Stomach (tissue), 9 donors: ENCODE measurements around the gene ASS1. TPM values are rescaled to one million over a fixed set of nuclear protein-coding genes. Genes with fewer than 3 reads are reported as not detected.

ENCODE experiments used
- DNase-seq, 2 donors: peaks; one replicate each; pipeline versions ENCODE4 v3.0.0 to v3.0.0-alpha.2; 2013 to 2019
- H3K27ac ChIP-seq, 5 donors: fragments of 200-600 bp in 4 of 5; sonication (generic) in 4 of 5; one replicate each; pipeline ENCODE4 v1.5.1; 2013 to 2019; ENCODE audit warnings: mild to moderate bottlenecking in 1 of 5, moderate library complexity in 1 of 5
- H3K27me3 ChIP-seq, 3 donors: fragments of 200-600 bp; sonication (generic); one replicate each; pipeline ENCODE4 v1.5.1; 2017 to 2019; ENCODE audit warnings: mixed run types in 1 of 3
- H3K36me3 ChIP-seq, 4 donors: fragments of 200-600 bp; sonication (generic); 1 replicate in 3 of 4; 2 replicates in 1 of 4; pipeline ENCODE4 v1.5.1; 2016 to 2019
- H3K4me1 ChIP-seq, 4 donors: fragments of 200-600 bp; sonication (generic); one replicate each; pipeline ENCODE4 v1.5.1; 2016 to 2019
- H3K4me3 ChIP-seq, 4 donors: fragments of 200-600 bp; sonication (generic) in 3 of 4; one replicate each; pipeline ENCODE4 v1.5.1; 2016 to 2019; ENCODE audit warnings: mild to moderate bottlenecking in 1 of 4
- H3K9me3 ChIP-seq, 4 donors: fragments of 200-600 bp; sonication (generic); one replicate each; pipeline ENCODE4 v1.5.1; 2016 to 2019
- CTCF ChIP-seq, 7 experiments: fragments of 450-650 bp in 4 of 7; fragments of 200-600 bp in 3 of 7; sonication (generic) in 3 of 7; IDR thresholded peaks; one replicate each; pipeline ENCODE4 v1.5.1; 2016 to 2019; ENCODE audit warnings: antibody characterized with exemption in 7 of 7, control low read depth in 2 of 7, mild to moderate bottlenecking in 1 of 7
- EP300 ChIP-seq: sonication (generic); formaldehyde crosslinking; IDR thresholded peaks from one replicate; pipeline ENCODE4 v1.6.1; 2017; ENCODE audit warnings: antibody characterized with exemption
- POLR2A ChIP-seq, 4 donors: fragments of 450-650 bp; IDR thresholded peaks; one replicate each; pipeline ENCODE4 v1.6.1; 2016; ENCODE audit warnings: antibody characterized with exemption in 4 of 4, control low read depth in 2 of 4, mild to moderate bottlenecking in 1 of 4, moderate library complexity in 1 of 4
- POLR2AphosphoS5 ChIP-seq, 3 donors: sonication (generic); formaldehyde crosslinking; IDR thresholded peaks; one replicate each; pipeline ENCODE4 v1.6.1; 2016; ENCODE audit warnings: antibody characterized with exemption in 3 of 3
- WGBS, 5 donors: extraction: QIAGEN DNeasy Blood & Tissue Kit in 3 of 5; methylation state at CpG; one replicate each; pipeline versions ENCODE4 v1.1.5 to v1.1.7; 2013 to 2018; 5-methylcytosine and 5-hydroxymethylcytosine counted together
- intact Hi-C: fragments of 100-400 bp; cut with DNase I; formaldehyde crosslinking; loops from one replicate; pipeline ENCODE4 v1.15.1; 2023; ENCODE audit warnings: low total_unique reads
- polyA plus RNA-seq, 3 donors: library from polyadenylated mRNA; stranded (reverse); fragments of 200-250 nt; gene quantifications; one replicate each; pipeline ENCODE4 v1.2.3, GENCODE V29; 2013
- total RNA-seq, 5 donors: library from RNA; depleted of rRNA; stranded (reverse); fragments of >200 nt; gene quantifications; one replicate each; pipeline versions ENCODE4 v1.1.0 to v1.2.3, GENCODE V29; 2014 to 2016
- donor health status: healthy with polysubstance abuse.
- donor health status: Bipolar disorder and iron deficiency.
- donor health status: healthy.

ASS1 gene
- total and polyA plus RNA-seq, 8 donors, result 9.8 to 147 (median 60.1) TPM

GRCh38 chr9:130471411-130472183 is 26.8 kb downstream of the ASS1 start:
- peaks cover 0 to 15% (median 0%) of the 10 kb centered on the region in 3 donors for H3K27me3 ChIP-seq
- no peak overlapping the region for H3K27ac ChIP-seq
- no peak for DNase-seq
- H3K4me1 ChIP-seq, result no peaks in the 10 kb centered on the region
- intact Hi-C loops, result no loop called here
- no peaks in the 10 kb centered on the region for H3K9me3 ChIP-seq
- WGBS, 5 donors, result 67 to 74% (median 68%) methylated on average over 19 to 20 of the region's 20 CpGs
- no peak for TF ChIP-seq POLR2AphosphoS5 (IDR thresholded peaks at IDR 0.05)
- TF ChIP-seq EP300, result no peak
- TF ChIP-seq CTCF (IDR thresholded peaks at IDR 0.05), result no peak
- TF ChIP-seq POLR2A (IDR thresholded peaks at IDR 0.05), result no peak
- no peak overlapping the region for H3K4me3 ChIP-seq
- H3K36me3 ChIP-seq, result peaks cover 7 to 78% (median 58%) of the 10 kb centered on the region in 4 donors

GRCh38 chr9:130472184-130472705 is 27.5 kb downstream of the ASS1 start:
- WGBS, 5 donors, result 81 to 87% (median 84%) methylated on average over 19 of the region's 19 CpGs
- Histone ChIP-seq H3K4me1 (no peaks in the 10 kb centered on the region), H3K27me3 (peaks cover 0 to 15% (median 0%) of the 10 kb centered on the region in 3 donors), H3K9me3 (no peaks in the 10 kb centered on the region), H3K36me3 (peaks cover 7 to 78% (median 58%) of the 10 kb centered on the region in 4 donors), H3K27ac (no peak overlapping the region), H3K4me3 (no peak overlapping the region)
- intact Hi-C loops, result no loop called here
- no peak for DNase-seq
- TF ChIP-seq CTCF (IDR thresholded peaks at IDR 0.05), result no peak
- no peak for TF ChIP-seq POLR2A (IDR thresholded peaks at IDR 0.05)
- no peak for TF ChIP-seq POLR2AphosphoS5 (IDR thresholded peaks at IDR 0.05)
- no peak for TF ChIP-seq EP300

- TF ChIP-seq POLR2A (IDR thresholded peaks at IDR 0.05) (no peak), POLR2AphosphoS5 (IDR thresholded peaks at IDR 0.05) (no peak), EP300 (no peak), CTCF (IDR thresholded peaks at IDR 0.05) (no peak)
- Histone ChIP-seq H3K27ac (no peak overlapping the region), H3K36me3 (peaks cover 7 to 78% (median 60%) of the 10 kb centered on the region in 4 donors), H3K9me3 (no peaks in the 10 kb centered on the region), H3K4me1 (no peaks in the 10 kb centered on the region), H3K4me3 (no peak overlapping the region), H3K27me3 (peaks cover 0 to 15% (median 0%) of the 10 kb centered on the region in 3 donors)
- WGBS, 5 donors, result 88 to 95% (median 94%) methylated on average over 5 to 6 of the region's 6 CpGs
- no peak for DNase-seq
- intact Hi-C loops, result no loop called here
Observed at GRCh38 chr9:130473009-130473408, 28.2 kb downstream of the ASS1 start.

- Histone ChIP-seq H3K36me3 (peaks cover 7 to 79% (median 63%) of the 10 kb centered on the region in 4 donors), H3K4me1 (no peaks in the 10 kb centered on the region), H3K9me3 (no peaks in the 10 kb centered on the region), H3K27me3 (peaks cover 0 to 15% (median 0%) of the 10 kb centered on the region in 3 donors), H3K27ac (no peak overlapping the region), H3K4me3 (no peak overlapping the region)
- intact Hi-C loops, result no loop called here
- DNase-seq, result no peak
- WGBS, 5 donors, result 58 to 68% (median 61%) methylated on average over 13 of the region's 13 CpGs
- no peak for TF ChIP-seq CTCF (IDR thresholded peaks at IDR 0.05)
Observed at GRCh38 chr9:130473566-130473965, 28.8 kb downstream of the ASS1 start.
